K562 (cell line): ENCODE results near the gene RTF1. TPM values are rescaled to one million over a fixed set of nuclear protein-coding genes. Genes with fewer than 3 reads are reported as not detected.

Source experiments
- BACH1 ChIP-seq: fragments of 200-800 bp; sonication (Bioruptor generic); IDR thresholded peaks from 2 replicates; pipeline ENCODE4 v1.6.1; 2016; ENCODE audit warnings: missing genetic modification characterization, missing compliant biosample characterization
- BDP1 ChIP-seq: IDR thresholded peaks from 3 replicates; pipeline ENCODE4 v1.6.1; 2011; ENCODE audit not compliant: insufficient read length, insufficient read depth
- GABPB1 ChIP-seq: sonication (generic); formaldehyde crosslinking; IDR thresholded peaks from 2 replicates; pipeline ENCODE4 v1.8.0; 2022; ENCODE audit warnings: mild to moderate bottlenecking, missing genetic modification reagents
- GTF2E2 ChIP-seq: fragments of 200-800 bp; sonication (Bioruptor generic); IDR thresholded peaks from 2 replicates; pipeline ENCODE4 v1.6.1; 2016; ENCODE audit warnings: missing genetic modification characterization, missing compliant biosample characterization
- HMGXB4 ChIP-seq: sonication (generic); formaldehyde crosslinking; IDR thresholded peaks from 2 replicates; pipeline ENCODE4 v1.8.1; 2023; ENCODE audit warnings: mild to moderate bottlenecking, missing genetic modification reagents
- LEF1 ChIP-seq: fragments of 450-650 bp; IDR thresholded peaks from 2 replicates; pipeline ENCODE4 v1.6.1; 2016; ENCODE audit warnings: mild to moderate bottlenecking
- PBX2 ChIP-seq, 2 experiments: IDR thresholded peaks in 1 of 2; conservative IDR thresholded peaks in 1 of 2; 2 replicates each; pipeline ENCODE4 v1.6.1; 2016; ENCODE audit warnings: low read depth in 2 of 2, mild to moderate bottlenecking in 1 of 2, missing compliant biosample characterization in 1 of 2, missing genetic modification characterization in 1 of 2, moderate library complexity in 1 of 2
- RUNX1 ChIP-seq: sonication (generic); IDR thresholded peaks from 2 replicates; pipeline ENCODE4 v1.6.1; 2016; ENCODE audit warnings: antibody characterized with exemption, low read depth
- SNAPC5 ChIP-seq: fragments of 250-450 bp; sonication (Bioruptor Pico); IDR thresholded peaks from 2 replicates; pipeline ENCODE4 v1.8.0; 2021; ENCODE audit warnings: moderate library complexity, mild to moderate bottlenecking, inconsistent platforms
- XRCC4 ChIP-seq: IDR thresholded peaks from one replicate; pipeline ENCODE4 v1.6.1; 2011; ENCODE audit not compliant: insufficient read depth, insufficient read length; ENCODE audit errors: extremely low read depth
- polyA plus RNA-seq, 8 experiments: library from polyadenylated mRNA; depleted of rRNA in 4 of 8; stranded (reverse) in 5 of 8; unstranded in 3 of 8; fragments of >200 nt; fragmentation: Nextera tagmentation in 2 of 8; fragmentation: Illumina TruSeq in 1 of 8; extraction: Ambion mirVana in 2 of 8; extraction: Trizol in 1 of 8; gene quantifications; 2 replicates each; pipeline versions ENCODE4 v1.2.1 to v1.2.3, GENCODE V29; 2011 to 2014; ENCODE audit warnings: inconsistent platforms in 1 of 8, missing spikeins in 1 of 8
- total RNA-seq, 7 experiments: library from RNA; depleted of rRNA in 6 of 7; stranded (reverse); fragments of >200 nt in 6 of 7; fragmentation: Illumina TruSeq in 2 of 7; extraction: Trizol in 2 of 7; gene quantifications; 2 replicates each; pipeline versions ENCODE4 v1.2.1 to v1.2.3, GENCODE V29; 2011 to 2021; ENCODE audit warnings: low replicate concordance in 1 of 7
- TF ChIP-seq, protein P1 (sequence below): fragments of 200-800 bp; sonication (Bioruptor generic); IDR thresholded peaks from 2 replicates; pipeline ENCODE4 v1.6.1; 2016; ENCODE audit warnings: missing genetic modification characterization, missing compliant biosample characterization
- TF ChIP-seq, protein P2 (sequence below): fragments of 250-450 bp; sonication (Bioruptor Pico); IDR thresholded peaks from 2 replicates; pipeline ENCODE4 v1.6.1; 2021; ENCODE audit warnings: mild to moderate bottlenecking
- TF ChIP-seq, protein P3 (sequence below): IDR thresholded peaks from 2 replicates; pipeline ENCODE4 v1.6.1; 2016; ENCODE audit warnings: missing genetic modification characterization, missing compliant biosample characterization

Gene RTF1
- total and polyA plus RNA-seq, 9 of the 15 experiments (the other 6 are each of a cell fraction or from before 2014, with no cell fraction given): 7.6 to 69.5 (median 31.5) TPM

DNA sequence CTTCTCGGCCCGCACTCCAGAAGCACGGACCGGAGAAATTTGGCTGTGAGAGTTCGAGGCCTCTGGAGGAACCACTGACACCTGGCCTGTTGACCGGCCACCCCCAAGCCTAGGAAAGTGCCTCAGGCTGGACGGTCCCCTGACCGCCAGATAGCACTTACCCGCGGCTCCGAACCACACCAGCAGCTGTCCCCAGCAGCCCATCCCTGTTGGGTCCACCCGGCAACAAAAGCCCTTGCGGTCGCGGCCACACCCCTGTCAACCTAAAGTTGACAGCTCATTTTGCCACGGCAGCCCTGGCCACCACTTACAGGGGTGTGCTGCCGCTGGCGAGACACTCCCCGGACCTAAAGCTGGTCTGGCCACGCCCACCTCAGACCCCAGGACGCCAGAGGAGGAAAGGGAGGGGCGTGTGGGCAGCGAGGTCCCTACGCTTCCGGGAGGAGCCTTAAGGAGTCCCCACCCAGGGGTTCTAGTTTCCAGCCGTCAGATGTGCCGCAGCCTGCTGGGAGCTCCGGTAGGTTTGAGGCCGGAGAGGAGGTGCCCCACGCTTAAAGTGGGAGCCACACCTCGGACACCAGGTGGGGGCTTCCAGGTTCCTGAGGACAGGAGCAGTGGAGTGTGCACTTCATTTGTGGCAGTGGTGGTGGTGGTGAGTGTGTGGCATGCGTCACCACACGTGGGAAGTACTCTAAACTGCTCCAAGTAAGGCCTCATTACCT lies 96.8 kb downstream of the RTF1 start, which contains the start of gene LTK (continued):
- TF ChIP-seq PBX2 (CRISPR knock-in tag; IDR thresholded peaks at IDR 0.05; ENCODE audit: low read depth): no peak
- TF ChIP-seq PBX2 (tag; conservative IDR thresholded peaks at IDR 0.05; ENCODE audit: low read depth): 0 out of 2 replicates have a peak, but pooled peaks have one; percentile 19
- TF ChIP-seq RUNX1: no peak
- TF ChIP-seq HMGXB4 (CRISPR knock-in tag): no peak
- TF ChIP-seq, protein P1, sequence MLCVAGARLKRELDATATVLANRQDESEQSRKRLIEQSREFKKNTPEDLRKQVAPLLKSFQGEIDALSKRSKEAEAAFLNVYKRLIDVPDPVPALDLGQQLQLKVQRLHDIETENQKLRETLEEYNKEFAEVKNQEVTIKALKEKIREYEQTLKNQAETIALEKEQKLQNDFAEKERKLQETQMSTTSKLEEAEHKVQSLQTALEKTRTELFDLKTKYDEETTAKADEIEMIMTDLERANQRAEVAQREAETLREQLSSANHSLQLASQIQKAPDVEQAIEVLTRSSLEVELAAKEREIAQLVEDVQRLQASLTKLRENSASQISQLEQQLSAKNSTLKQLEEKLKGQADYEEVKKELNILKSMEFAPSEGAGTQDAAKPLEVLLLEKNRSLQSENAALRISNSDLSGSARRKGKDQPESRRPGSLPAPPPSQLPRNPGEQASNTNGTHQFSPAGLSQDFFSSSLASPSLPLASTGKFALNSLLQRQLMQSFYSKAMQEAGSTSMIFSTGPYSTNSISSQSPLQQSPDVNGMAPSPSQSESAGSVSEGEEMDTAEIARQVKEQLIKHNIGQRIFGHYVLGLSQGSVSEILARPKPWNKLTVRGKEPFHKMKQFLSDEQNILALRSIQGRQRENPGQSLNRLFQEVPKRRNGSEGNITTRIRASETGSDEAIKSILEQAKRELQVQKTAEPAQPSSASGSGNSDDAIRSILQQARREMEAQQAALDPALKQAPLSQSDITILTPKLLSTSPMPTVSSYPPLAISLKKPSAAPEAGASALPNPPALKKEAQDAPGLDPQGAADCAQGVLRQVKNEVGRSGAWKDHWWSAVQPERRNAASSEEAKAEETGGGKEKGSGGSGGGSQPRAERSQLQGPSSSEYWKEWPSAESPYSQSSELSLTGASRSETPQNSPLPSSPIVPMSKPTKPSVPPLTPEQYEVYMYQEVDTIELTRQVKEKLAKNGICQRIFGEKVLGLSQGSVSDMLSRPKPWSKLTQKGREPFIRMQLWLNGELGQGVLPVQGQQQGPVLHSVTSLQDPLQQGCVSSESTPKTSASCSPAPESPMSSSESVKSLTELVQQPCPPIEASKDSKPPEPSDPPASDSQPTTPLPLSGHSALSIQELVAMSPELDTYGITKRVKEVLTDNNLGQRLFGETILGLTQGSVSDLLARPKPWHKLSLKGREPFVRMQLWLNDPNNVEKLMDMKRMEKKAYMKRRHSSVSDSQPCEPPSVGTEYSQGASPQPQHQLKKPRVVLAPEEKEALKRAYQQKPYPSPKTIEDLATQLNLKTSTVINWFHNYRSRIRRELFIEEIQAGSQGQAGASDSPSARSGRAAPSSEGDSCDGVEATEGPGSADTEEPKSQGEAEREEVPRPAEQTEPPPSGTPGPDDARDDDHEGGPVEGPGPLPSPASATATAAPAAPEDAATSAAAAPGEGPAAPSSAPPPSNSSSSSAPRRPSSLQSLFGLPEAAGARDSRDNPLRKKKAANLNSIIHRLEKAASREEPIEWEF: no peak
- TF ChIP-seq LEF1: 0 out of 2 replicates have a peak, but pooled peaks have one; percentile 14
- TF ChIP-seq, protein P2, sequence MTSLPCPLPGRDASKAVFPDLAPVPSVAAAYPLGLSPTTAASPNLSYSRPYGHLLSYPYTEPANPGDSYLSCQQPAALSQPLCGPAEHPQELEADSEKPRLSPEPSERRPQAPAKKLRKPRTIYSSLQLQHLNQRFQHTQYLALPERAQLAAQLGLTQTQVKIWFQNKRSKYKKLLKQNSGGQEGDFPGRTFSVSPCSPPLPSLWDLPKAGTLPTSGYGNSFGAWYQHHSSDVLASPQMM (CRISPR knock-in tag): no peak
- no peak for TF ChIP-seq BDP1
- no peak for TF ChIP-seq BACH1 (tag)
- no peak for TF ChIP-seq XRCC4
- TF ChIP-seq, protein P3, sequence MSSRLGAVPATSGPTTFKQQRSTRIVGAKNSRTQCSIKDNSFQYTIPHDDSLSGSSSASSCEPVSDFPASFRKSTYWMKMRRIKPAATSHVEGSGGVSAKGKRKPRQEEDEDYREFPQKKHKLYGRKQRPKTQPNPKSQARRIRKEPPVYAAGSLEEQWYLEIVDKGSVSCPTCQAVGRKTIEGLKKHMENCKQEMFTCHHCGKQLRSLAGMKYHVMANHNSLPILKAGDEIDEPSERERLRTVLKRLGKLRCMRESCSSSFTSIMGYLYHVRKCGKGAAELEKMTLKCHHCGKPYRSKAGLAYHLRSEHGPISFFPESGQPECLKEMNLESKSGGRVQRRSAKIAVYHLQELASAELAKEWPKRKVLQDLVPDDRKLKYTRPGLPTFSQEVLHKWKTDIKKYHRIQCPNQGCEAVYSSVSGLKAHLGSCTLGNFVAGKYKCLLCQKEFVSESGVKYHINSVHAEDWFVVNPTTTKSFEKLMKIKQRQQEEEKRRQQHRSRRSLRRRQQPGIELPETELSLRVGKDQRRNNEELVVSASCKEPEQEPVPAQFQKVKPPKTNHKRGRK (tag): no peak
- no peak for TF ChIP-seq GTF2E2 (tag)
- TF ChIP-seq SNAPC5: no peak
- peak; percentile 56 for TF ChIP-seq GABPB1 (CRISPR knock-in tag)
